SJSA1 (cell line): ENCODE results near the gene IDNK. TPM values are rescaled to one million over a fixed set of nuclear protein-coding genes. Genes with fewer than 3 reads are reported as not detected.

ENCODE experiments used
- DNase-seq, 2 experiments: peaks; one replicate each; pipeline ENCODE4 v3.0.0-alpha.2; 2015 to 2020; ENCODE audit warnings: low spot score in 2 of 2, low read depth in 1 of 2
- H3K27ac ChIP-seq: fragments of 250-450 bp; sonication (Bioruptor Pico); 2 replicates; pipeline ENCODE4 v1.5.1; 2020; ENCODE audit warnings: mild to moderate bottlenecking, moderate library complexity
- H3K27me3 ChIP-seq: fragments of 250-450 bp; sonication (Bioruptor Pico); replicated peaks from 2 replicates; pipeline ENCODE4 v1.5.1; 2020; ENCODE audit warnings: mild to moderate bottlenecking, moderate library complexity
- H3K36me3 ChIP-seq: fragments of 250-450 bp; sonication (Bioruptor Pico); 2 replicates; pipeline ENCODE4 v1.5.1; 2020; ENCODE audit warnings: mild to moderate bottlenecking
- H3K4me1 ChIP-seq: fragments of 250-450 bp; sonication (Bioruptor Pico); replicated peaks from 2 replicates; pipeline ENCODE4 v1.6.1; 2021; ENCODE audit warnings: mild to moderate bottlenecking
- H3K4me3 ChIP-seq: fragments of 250-450 bp; sonication (Bioruptor Pico); 2 replicates; pipeline ENCODE4 v1.5.1; 2020; ENCODE audit warnings: mild to moderate bottlenecking
- H3K9me3 ChIP-seq: fragments of 250-450 bp; sonication (Bioruptor Pico); replicated peaks from 2 replicates; pipeline ENCODE4 v1.5.1; 2020; ENCODE audit warnings: mild to moderate bottlenecking
- total RNA-seq: library from RNA; depleted of rRNA; stranded (reverse); fragments of >200 nt; shearing (Covaris generic); gene quantifications from 2 replicates; pipeline ENCODE4 v1.2.3, GENCODE V29; 2014; rRNA removed

Gene IDNK
- total RNA-seq, 1 experiment from 2014 or later: 2.6 TPM

GRCh38 chr9:83677596-83677995 is 54.7 kb downstream of the IDNK start:
- Histone ChIP-seq H3K27ac (no peak overlapping the region), H3K9me3 (no peaks in the 10 kb centered on the region), H3K4me1 (no peaks in the 10 kb centered on the region), H3K27me3 (no peaks in the 10 kb centered on the region), H3K36me3 (peaks cover 84% of the 10 kb centered on the region), H3K4me3 (no peak overlapping the region)
- DNase-seq: no peak

- no peaks in the 10 kb centered on the region for H3K4me1 ChIP-seq
- no peak overlapping the region for H3K4me3 ChIP-seq
- no peaks in the 10 kb centered on the region for H3K27me3 ChIP-seq
- H3K36me3 ChIP-seq: peaks cover 60% of the 10 kb centered on the region
- no peak for DNase-seq
- no peak overlapping the region for H3K27ac ChIP-seq
- H3K9me3 ChIP-seq: no peaks in the 10 kb centered on the region
Observed at GRCh38 chr9:83680233-83680632, 57.3 kb downstream of the IDNK start.

DNA sequence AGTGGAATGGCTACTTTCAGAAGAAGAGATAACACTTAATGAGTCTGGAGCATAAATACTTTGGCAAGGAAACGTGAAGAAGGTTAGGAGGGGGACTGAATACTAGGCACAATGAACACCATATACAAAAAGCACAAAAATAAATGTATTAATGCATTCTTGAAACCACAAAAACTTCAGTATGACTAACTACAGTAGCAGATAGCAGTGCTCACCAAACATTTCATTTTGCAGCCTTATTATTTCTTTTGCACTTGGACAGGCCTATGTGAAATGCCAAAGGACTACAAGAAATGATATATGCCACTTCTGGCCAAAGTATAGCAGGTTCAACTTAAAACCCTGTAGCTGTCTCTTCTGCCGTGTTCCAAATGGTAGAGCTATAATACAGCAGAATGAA is 58.5 kb downstream of the IDNK start:
- H3K4me3 ChIP-seq: no peak overlapping the region
- no peaks in the 10 kb centered on the region for H3K27me3 ChIP-seq
- H3K9me3 ChIP-seq: no peaks in the 10 kb centered on the region
- H3K27ac ChIP-seq: no peak overlapping the region
- H3K4me1 ChIP-seq: no peaks in the 10 kb centered on the region
- H3K36me3 ChIP-seq: peaks cover 49% of the 10 kb centered on the region
- no peak for DNase-seq

GRCh38 chr9:83688921-83689320 is 66.0 kb downstream of the IDNK start:
- Histone ChIP-seq H3K4me3 (no peak overlapping the region), H3K27ac (no peak overlapping the region), H3K27me3 (no peaks in the 10 kb centered on the region), H3K9me3 (no peaks in the 10 kb centered on the region), H3K4me1 (no peaks in the 10 kb centered on the region), H3K36me3 (peaks cover 8% of the 10 kb centered on the region; the same call in 1 of the 2 replicates)
- no peak for DNase-seq

- Histone ChIP-seq H3K9me3 (no peaks in the 10 kb centered on the region), H3K4me3 (no peak overlapping the region), H3K27me3 (no peaks in the 10 kb centered on the region), H3K36me3 (peaks cover 8% of the 10 kb centered on the region; the same call in 1 of the 2 replicates), H3K27ac (no peak overlapping the region), H3K4me1 (0 out of 2 replicates have a peak, but pooled peaks cover 3% of the 10 kb centered on the region)
- DNase-seq: no peak
Observed at GRCh38 chr9:83691492-83691891, 68.5 kb downstream of the IDNK start.

Other genes with a start within 250 kb of the IDNK start
- gene FRMD3, start 84.7 kb upstream of the IDNK start, total RNA-seq: 15.5 and 25.3 TPM in 2 replicates
- 66.4 and 107 TPM in 2 replicates for gene UBQLN1, start 84.8 kb downstream of the IDNK start, total RNA-seq
- gene GKAP1, start 194.6 kb downstream of the IDNK start, total RNA-seq: 0.37 and 19.0 TPM in 2 replicates